Keratinocyte (primary cell): ENCODE results near the gene PPP1R18.

Source experiments
- CTCF ChIP-seq, 3 experiments: IDR thresholded peaks in 1 of 3; conservative IDR thresholded peaks in 1 of 3; optimal IDR thresholded peaks in 1 of 3; 2 replicates in 2 of 3; 3 replicates in 1 of 3; pipeline versions ENCODE3 to v1.5.1; 2011; ENCODE audit warnings: low read length in 3 of 3, mild to moderate bottlenecking in 3 of 3, moderate library complexity in 2 of 3, control low read depth in 1 of 3, inconsistent platforms in 1 of 3; ENCODE audit not compliant: insufficient read depth in 2 of 3; ENCODE audit errors: extremely low read depth in 1 of 3
- EZH2 ChIP-seq: IDR thresholded peaks from one replicate; pipeline ENCODE4 v1.6.1; 2012; ENCODE audit warnings: inconsistent platforms, mild to moderate bottlenecking, low read length, moderate library complexity

GRCh38 chr6:30700340-30700739 is 13.9 kb upstream of the PPP1R18 start:
- TF ChIP-seq CTCF (optimal IDR thresholded peaks at IDR 0.05 in 1 of 3, IDR thresholded peaks at IDR 0.05 in 1 of 3, conservative IDR thresholded peaks at IDR 0.05 in 1 of 3; ENCODE audit: extremely low read depth in 1 of 3, insufficient read depth in 2 of 3, low read length in 3 of 3) (no peak), EZH2 (no peak)
